Neural cell (in vitro differentiated cells): ENCODE data around the gene EXOC4.

ENCODE experiments used
- EZH2 ChIP-seq: fragments of 200-600, 300-800 bp; shearing (Covaris generic), sonication (generic); IDR thresholded peaks from 2 replicates; pipeline ENCODE4 v1.6.1; 2014; ENCODE audit warnings: antibody characterized with exemption, low read length, borderline replicate concordance, mild to moderate bottlenecking; ENCODE audit not compliant: insufficient read depth, poor library complexity, severe bottlenecking
- POLR2AphosphoS5 ChIP-seq: IDR thresholded peaks from 2 replicates; pipeline ENCODE4 v1.6.1; 2012
- TF ChIP-seq, protein P1 (sequence below): fragments of 450-650 bp; IDR thresholded peaks from 2 replicates; pipeline ENCODE4 v1.5.1; 2014; ENCODE audit warnings: antibody characterized with exemption, mild to moderate bottlenecking, moderate library complexity; ENCODE audit not compliant: poor library complexity, severe bottlenecking

- no peak for TF ChIP-seq EZH2
- TF ChIP-seq, protein P1, sequence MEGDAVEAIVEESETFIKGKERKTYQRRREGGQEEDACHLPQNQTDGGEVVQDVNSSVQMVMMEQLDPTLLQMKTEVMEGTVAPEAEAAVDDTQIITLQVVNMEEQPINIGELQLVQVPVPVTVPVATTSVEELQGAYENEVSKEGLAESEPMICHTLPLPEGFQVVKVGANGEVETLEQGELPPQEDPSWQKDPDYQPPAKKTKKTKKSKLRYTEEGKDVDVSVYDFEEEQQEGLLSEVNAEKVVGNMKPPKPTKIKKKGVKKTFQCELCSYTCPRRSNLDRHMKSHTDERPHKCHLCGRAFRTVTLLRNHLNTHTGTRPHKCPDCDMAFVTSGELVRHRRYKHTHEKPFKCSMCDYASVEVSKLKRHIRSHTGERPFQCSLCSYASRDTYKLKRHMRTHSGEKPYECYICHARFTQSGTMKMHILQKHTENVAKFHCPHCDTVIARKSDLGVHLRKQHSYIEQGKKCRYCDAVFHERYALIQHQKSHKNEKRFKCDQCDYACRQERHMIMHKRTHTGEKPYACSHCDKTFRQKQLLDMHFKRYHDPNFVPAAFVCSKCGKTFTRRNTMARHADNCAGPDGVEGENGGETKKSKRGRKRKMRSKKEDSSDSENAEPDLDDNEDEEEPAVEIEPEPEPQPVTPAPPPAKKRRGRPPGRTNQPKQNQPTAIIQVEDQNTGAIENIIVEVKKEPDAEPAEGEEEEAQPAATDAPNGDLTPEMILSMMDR, result no peak
- no peak for TF ChIP-seq POLR2AphosphoS5
Measured at GRCh38 chr7:133258174-133258573, 5.3 kb downstream of the EXOC4 start.
